GM18870 (cell line): Measurements from ENCODE around the gene CMKLR1.

Experiments
- ATAC-seq: cut with Tn5 transposase; IDR thresholded peaks from one replicate; pipeline ENCODE4 v1.9.1; 2021; ENCODE audit warnings: moderate library complexity; ENCODE audit not compliant: unreplicated experiment

CMKLR1 gene

DNA sequence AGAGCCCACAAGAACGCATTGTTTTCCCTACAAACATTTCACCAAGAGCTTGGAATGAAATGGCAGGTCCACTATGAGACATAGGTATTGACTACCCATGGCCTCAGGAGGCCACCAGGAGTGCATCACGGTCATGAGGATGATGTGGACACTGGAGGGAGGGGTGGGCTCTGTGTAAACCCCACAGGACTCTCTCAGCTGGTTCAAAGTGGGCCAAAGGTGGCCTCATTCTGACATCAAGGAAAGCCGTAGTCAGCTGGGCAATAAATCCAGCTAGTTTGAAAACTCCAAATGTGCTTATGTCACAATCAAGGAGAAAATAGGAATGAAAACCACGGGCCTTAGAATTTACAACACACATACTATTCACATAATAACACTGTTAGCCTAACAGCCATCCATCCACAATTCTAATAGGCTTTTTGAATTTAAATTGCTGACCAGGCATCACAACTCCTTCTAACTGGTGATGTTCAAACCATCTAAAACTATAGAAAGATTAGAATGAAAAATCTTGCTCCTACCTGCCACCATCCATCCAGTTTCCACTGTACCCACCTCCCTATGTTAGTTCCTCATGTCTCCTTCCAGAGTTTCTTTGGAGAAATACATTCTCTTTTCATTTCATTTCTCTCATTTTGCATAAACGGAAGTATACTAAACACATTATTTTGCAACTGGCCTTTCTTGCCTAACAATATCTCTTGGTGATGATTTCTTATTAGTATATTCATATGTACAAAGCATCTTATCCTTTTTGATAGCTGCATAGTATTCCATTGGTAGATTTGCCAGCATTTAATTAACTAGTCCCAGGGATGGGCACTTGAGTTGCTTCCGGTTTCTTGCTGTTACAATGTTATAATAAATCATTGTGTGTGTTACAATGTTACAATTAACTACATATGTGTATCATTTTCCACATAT is 21.5 kb downstream of the CMKLR1 start:
- ATAC-seq: no peak

- ATAC-seq: no peak
Observed at GRCh38 chr12:108316176-108317086, 22.7 kb downstream of the CMKLR1 start.

DNA sequence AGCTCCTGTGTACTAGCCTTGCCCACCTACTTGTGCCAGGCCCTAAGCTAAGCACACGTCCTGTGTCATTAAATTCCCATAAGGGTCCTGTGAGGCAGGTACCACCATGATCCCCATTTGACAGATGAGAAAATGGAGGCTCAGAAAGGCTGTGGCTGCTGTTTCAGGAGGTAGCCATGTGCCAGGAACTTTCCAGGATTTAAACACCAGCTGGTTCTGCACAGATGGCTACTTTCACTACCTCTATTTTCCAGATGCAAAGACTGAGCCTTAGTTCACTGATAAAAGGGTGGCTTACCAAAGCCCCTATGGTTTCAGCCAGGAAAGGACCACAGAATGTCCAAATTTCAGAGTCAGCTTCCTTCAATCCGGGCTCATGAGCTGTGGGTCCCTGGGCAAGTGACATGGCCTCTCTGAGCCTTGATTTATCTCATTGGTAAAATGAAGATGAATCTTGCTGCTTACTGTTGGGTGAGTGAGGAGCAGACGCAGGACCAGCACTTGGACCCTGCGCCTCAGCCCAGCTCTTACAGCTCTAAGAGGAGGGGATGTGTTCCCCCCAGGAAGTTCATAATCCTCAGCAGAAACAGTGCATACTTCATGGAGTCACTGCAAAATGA is 23.5 kb downstream of the CMKLR1 start:
- ATAC-seq: no peak

DNA sequence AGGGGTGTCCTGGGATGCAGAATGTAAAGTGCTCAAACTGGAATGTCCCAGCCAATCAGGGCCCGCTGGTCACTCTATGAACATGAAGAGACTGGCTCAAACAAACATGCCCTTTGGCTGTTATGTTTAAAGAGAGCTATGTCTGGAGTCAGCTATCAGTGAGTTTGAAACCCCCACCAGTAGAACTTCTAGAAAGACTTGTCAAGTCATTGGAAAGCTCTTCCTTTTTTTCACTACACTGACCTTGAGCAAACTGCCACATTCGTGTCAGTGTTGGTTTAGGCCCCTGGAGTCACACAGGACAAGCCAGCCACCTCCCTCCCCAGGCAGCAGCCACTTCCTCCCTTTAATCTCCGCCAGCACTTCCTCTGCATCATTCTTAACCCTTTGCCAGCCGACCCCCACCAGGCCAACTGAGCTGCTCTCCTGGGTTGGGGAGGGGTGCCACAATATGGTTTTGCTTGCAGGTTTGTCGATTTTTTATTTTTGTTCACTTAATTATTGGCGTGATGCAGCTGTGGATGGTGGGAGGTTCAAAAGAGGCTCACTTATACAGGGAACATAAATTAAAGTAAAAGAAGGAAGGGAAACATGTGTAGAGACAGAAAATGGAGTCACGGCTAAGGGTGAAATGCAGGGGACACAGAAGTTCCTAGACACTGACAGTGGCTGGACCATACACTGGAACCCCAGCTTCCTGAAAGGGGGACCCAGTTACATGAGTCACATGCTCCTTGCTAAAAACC is 25.3 kb downstream of the CMKLR1 start:
- peak; percentile 40 for ATAC-seq

DNA sequence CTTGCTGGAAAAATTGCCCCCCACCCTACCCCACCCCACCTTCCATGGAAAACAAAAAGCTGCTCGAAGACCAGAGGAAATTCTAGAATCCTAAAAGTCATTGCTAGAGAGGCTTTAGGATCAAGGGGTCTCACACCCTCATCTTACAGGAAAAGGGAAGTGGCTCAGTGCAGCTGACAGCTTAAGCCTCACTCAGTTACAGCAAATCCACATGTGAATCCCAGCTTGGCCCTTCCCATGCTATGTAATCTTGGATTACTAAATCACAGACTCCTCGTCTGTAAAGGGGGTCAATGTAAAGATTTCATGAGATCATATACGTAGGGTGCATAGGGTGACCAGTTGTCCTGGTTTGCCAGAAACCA is 25.9 kb downstream of the CMKLR1 start:
- ATAC-seq: no peak

- ATAC-seq: no peak
Observed at GRCh38 chr12:108312693-108313189, 26.4 kb downstream of the CMKLR1 start.

GRCh38 chr12:108312073-108312659 is 26.9 kb downstream of the CMKLR1 start:
- ATAC-seq: no peak

GRCh38 chr12:108311605-108312004 is 27.5 kb downstream of the CMKLR1 start:
- no peak for ATAC-seq

DNA sequence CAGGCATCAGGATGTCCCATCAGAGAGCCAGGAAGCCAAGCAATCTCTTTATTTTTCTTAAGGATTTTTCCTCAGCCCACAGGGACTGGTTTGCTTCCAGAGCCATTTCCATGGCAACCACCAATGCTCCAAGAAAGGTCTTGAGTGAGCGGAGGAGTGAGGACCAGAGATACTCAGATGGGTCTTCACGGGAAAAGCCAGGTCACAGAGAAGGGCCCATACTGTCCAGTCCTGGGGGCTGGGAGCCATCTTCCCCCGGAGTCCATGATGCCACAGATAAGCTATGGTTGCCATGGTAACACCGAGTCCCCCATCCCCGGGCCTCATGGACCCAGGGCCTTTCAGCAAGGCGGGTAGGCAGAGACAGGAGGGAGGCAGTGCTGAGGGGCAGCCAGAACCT is 28.6 kb downstream of the CMKLR1 start:
- no peak for ATAC-seq

DNA sequence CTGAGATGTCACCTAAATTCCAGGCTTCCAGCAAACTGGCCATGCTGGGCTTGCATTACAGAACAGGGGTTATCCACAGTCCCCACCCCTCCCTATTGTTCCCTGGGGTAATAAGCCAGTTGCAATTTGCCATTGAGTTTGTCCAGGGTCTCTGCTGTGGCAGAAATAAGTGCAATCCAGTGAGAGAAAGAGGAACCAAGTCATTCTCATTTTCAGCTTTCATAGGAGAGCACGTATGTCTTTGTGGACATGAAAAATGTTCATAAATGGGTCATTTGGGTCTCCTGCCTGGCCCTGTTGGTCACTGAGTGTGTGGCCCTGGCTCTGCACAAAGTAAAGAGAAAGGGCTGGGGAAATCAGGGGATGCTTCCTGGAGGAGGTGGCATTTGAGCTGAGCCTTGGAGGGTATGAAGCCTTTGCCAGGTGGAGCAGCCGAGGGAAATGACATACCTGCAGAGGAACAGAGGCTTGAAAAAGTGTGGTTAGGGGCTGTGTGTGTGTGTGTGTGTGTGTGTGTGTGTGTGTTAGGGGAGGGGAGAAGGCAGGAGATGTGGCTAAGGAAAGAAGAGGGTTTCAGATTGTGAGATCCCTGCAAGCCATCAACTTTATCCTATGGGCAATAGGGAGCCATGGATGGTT is 29.3 kb downstream of the CMKLR1 start:
- ATAC-seq: no peak

GRCh38 chr12:108308395-108309085 is 30.6 kb downstream of the CMKLR1 start:
- no peak for ATAC-seq

GRCh38 chr12:108307006-108307405 is 32.1 kb downstream of the CMKLR1 start:
- no peak for ATAC-seq

DNA sequence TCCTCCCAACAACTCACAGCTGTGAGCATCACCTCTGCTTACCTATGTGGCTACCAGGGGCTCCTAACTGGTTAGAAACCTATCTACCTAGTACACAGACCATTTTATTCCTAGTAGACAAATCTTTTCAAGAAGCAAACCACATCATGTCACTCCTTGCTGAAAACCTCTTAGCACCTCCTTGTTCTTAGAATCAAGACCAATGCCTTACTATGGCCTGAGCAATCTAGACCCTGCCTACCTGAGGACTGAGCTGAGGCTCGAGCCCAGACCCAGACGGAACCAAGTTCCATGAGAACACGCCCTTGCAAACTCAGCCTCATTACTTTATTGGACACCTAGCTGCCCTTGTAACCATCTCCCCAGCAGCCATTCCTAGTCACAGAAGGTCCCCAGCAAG is 32.6 kb downstream of the CMKLR1 start:
- ATAC-seq: no peak

GRCh38 chr12:108305991-108306501 is 33.1 kb downstream of the CMKLR1 start:
- no peak for ATAC-seq

DNA sequence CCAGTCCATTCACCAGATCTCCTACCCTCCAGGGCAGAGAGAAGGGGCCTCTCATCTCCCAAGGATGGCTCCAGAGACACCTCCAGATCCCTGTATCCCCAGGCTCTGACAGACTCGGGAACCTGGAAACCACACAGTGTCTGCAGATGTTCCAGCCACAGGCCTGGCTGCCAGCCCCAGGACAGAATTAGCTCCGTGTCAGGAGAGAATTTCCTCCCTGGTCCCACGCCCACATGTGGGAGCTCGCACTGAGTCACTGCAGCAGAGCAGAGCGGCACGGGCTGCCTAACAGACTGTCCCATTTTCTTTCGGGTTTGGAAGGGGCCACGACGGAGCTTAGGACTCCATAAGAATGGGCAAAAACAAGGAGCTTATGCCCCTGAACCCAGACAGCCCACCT is 33.6 kb downstream of the CMKLR1 start:
- no peak for ATAC-seq

DNA sequence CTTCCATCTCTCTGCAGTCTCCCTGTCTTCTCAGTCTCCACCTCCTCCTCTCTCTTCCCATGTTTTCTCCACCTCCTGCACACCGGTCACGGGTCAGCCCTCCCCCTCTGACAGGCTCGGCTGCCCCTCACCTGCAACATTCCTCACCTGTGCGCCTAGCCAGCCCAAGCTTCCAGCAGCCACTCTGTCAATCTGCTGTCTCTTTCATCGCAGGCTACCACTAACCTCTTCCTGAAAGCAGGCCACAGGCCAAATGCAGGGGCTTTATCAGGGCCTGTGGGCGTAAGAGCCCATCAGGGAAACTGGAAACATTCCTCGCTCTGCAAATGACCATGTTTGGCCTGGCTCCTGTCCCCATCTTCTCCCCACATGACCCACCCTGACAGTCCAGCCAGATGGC is 34.5 kb downstream of the CMKLR1 start:
- no peak for ATAC-seq

GRCh38 chr12:108303703-108304102 is 35.4 kb downstream of the CMKLR1 start:
- no peak for ATAC-seq

GRCh38 chr12:108302403-108303311 is 36.5 kb downstream of the CMKLR1 start:
- ATAC-seq: no peak
